SK-N-MC (cell line): Measurements from ENCODE around the gene TTBK1.

Experiments
- DNase-seq: peaks from one replicate; pipeline ENCODE4 v3.0.0-alpha.2; 2011; ENCODE audit warnings: low read depth, low spot score
- H3K27ac ChIP-seq: fragments of 200-600 bp; sonication (generic); 2 replicates; pipeline ENCODE4 v1.5.1; 2016; ENCODE audit warnings: mixed run types
- H3K36me3 ChIP-seq: fragments of 200-600 bp; sonication (generic); 2 replicates; pipeline ENCODE4 v1.6.1; 2017; ENCODE audit warnings: antibody characterized with exemption, low read length, mixed read lengths; ENCODE audit not compliant: insufficient read depth
- H3K4me3 ChIP-seq: fragments of 200-600 bp; sonication (generic); 2 replicates; pipeline ENCODE4 v1.5.1; 2016
- H3K9ac ChIP-seq: fragments of 200-600 bp; sonication (generic); 2 replicates; pipeline ENCODE4 v1.8.0; 2017; ENCODE audit warnings: mixed run types, mixed read lengths; ENCODE audit not compliant: insufficient read length
- H3K9me3 ChIP-seq: fragments of 200-600 bp; sonication (generic); 2 replicates; pipeline ENCODE4 v1.6.1; 2017; ENCODE audit warnings: low read depth, mild to moderate bottlenecking, antibody characterized with exemption, low read length, moderate library complexity, mixed read lengths
- EZH2 ChIP-seq: fragments of 200-600 bp; sonication (generic); IDR thresholded peaks from one replicate; pipeline ENCODE4 v1.6.1; 2017; ENCODE audit warnings: antibody characterized with exemption
- FOXP2 ChIP-seq: optimal IDR thresholded peaks from 2 replicates; pipeline ENCODE3; 2011; ENCODE audit warnings: mild to moderate bottlenecking, moderate library complexity; ENCODE audit not compliant: insufficient read depth; ENCODE audit errors: extremely low read length, control extremely low read depth
- POLR2AphosphoS5 ChIP-seq: IDR thresholded peaks from 2 replicates; pipeline ENCODE4 v1.6.1; 2012; ENCODE audit warnings: mild to moderate bottlenecking, low read depth, low read length, borderline replicate concordance

TTBK1 gene

GRCh38 chr6:43285832-43286231, 42.6 kb downstream of the TTBK1 start:
- Histone ChIP-seq H3K4me3 (no peak overlapping the region), H3K9me3 (no peaks in the 10 kb centered on the region), H3K36me3 (no peaks in the 10 kb centered on the region), H3K27ac (no peak overlapping the region), H3K9ac (no peak overlapping the region)
- TF ChIP-seq FOXP2 (no peak), EZH2 (no peak), POLR2AphosphoS5 (no peak)
- no peak for DNase-seq

- TF ChIP-seq EZH2: no peak
- no peak for TF ChIP-seq POLR2AphosphoS5
- TF ChIP-seq FOXP2: no peak
- no peaks in the 10 kb centered on the region for H3K9me3 ChIP-seq
- H3K9ac ChIP-seq: no peak overlapping the region
- H3K36me3 ChIP-seq: no peaks in the 10 kb centered on the region
- DNase-seq: no peak
- no peak overlapping the region for H3K4me3 ChIP-seq
- H3K27ac ChIP-seq: no peak overlapping the region
Measured at GRCh38 chr6:43286456-43286979, 43.2 kb downstream of the TTBK1 start.

- Histone ChIP-seq H3K9me3 (no peaks in the 10 kb centered on the region), H3K4me3 (no peak overlapping the region), H3K36me3 (no peaks in the 10 kb centered on the region), H3K9ac (no peak overlapping the region), H3K27ac (no peak overlapping the region)
- TF ChIP-seq POLR2AphosphoS5 (no peak), FOXP2 (no peak), EZH2 (no peak)
- DNase-seq: no peak
Measured at GRCh38 chr6:43286980-43287716, 43.9 kb downstream of the TTBK1 start.

- Histone ChIP-seq H3K9ac (no peak overlapping the region), H3K9me3 (no peaks in the 10 kb centered on the region), H3K4me3 (no peak overlapping the region), H3K36me3 (no peaks in the 10 kb centered on the region), H3K27ac (no peak overlapping the region)
- no peak for TF ChIP-seq FOXP2
- no peak for TF ChIP-seq POLR2AphosphoS5
- no peak for TF ChIP-seq EZH2
- no peak for DNase-seq
Measured at GRCh38 chr6:43287717-43288679, 44.7 kb downstream of the TTBK1 start.

GRCh38 chr6:43290339-43290904, 47.1 kb downstream of the TTBK1 start:
- H3K36me3 ChIP-seq: no peaks in the 10 kb centered on the region
- no peak overlapping the region for H3K4me3 ChIP-seq
- no peak overlapping the region for H3K9ac ChIP-seq
- no peaks in the 10 kb centered on the region for H3K9me3 ChIP-seq
- DNase-seq: no peak
- TF ChIP-seq FOXP2: no peak
- no peak for TF ChIP-seq EZH2
- no peak for TF ChIP-seq POLR2AphosphoS5
- H3K27ac ChIP-seq: no peak overlapping the region

- no peak for DNase-seq
- H3K27ac ChIP-seq: no peak overlapping the region
- H3K36me3 ChIP-seq: no peaks in the 10 kb centered on the region
- H3K9me3 ChIP-seq: no peaks in the 10 kb centered on the region
- H3K9ac ChIP-seq: no peak overlapping the region
- no peak overlapping the region for H3K4me3 ChIP-seq
- no peak for TF ChIP-seq EZH2
- no peak for TF ChIP-seq POLR2AphosphoS5
- no peak for TF ChIP-seq FOXP2
Measured at GRCh38 chr6:43290905-43291355, 47.6 kb downstream of the TTBK1 start.

- TF ChIP-seq POLR2AphosphoS5 (no peak), EZH2 (no peak), FOXP2 (no peak)
- Histone ChIP-seq H3K4me3 (no peak overlapping the region), H3K27ac (no peak overlapping the region), H3K9me3 (no peaks in the 10 kb centered on the region), H3K9ac (no peak overlapping the region), H3K36me3 (no peaks in the 10 kb centered on the region)
- no peak for DNase-seq
Measured at GRCh38 chr6:43291708-43292107, 48.4 kb downstream of the TTBK1 start.

- H3K27ac ChIP-seq: no peak overlapping the region
- no peaks in the 10 kb centered on the region for H3K36me3 ChIP-seq
- no peak overlapping the region for H3K9ac ChIP-seq
- TF ChIP-seq EZH2: no peak
- no peak overlapping the region for H3K4me3 ChIP-seq
- H3K9me3 ChIP-seq: no peaks in the 10 kb centered on the region
- no peak for DNase-seq
Measured at GRCh38 chr6:43292341-43292740, 49.1 kb downstream of the TTBK1 start.
